ENCODE results near the gene NPFFR1. TPM values are rescaled to one million over a fixed set of nuclear protein-coding genes. Genes with fewer than 3 reads are reported as not detected.

Gene NPFFR1
- total RNA-seq, 1 donor from 2014 or later = not detected

DNA sequence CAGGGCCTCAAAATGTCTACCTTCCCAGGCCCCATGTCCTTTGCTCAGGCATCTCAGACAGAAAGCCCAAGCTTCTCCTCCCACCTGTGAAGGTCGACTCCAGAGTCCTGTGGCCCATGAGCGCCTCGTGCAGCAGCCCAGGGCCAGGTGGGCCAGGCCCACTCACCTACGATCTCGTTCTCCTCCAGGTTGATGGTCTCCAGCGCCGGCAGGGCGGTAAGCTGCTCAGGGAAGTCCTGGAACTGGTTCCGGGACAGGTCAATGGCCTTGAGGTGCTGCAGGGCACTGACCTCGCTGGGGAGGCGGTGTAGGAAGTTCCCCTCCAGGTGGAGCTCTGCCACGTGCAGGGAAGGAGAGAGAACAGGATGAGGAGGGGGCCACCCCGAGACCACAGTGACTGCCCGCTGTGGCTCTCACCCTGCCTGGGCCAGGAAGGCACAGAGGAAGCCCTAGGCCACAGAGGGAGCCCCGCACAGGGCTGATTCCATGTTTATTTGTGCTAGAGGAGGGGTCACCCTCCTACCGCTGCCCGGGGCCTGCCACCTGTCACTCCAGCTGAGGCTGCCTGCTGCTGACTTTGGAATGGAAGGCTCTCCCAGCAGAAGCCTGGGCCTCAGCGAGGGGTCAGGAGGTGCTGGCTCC, 40.0 kb upstream of the NPFFR1 start:
- Mint-ChIP-seq H3K9me3 (ENCODE audit: low read depth) (no peaks in the 10 kb centered on the region), H3K4me3 (ENCODE audit: unreplicated experiment) (no peak overlapping the region)

DNA sequence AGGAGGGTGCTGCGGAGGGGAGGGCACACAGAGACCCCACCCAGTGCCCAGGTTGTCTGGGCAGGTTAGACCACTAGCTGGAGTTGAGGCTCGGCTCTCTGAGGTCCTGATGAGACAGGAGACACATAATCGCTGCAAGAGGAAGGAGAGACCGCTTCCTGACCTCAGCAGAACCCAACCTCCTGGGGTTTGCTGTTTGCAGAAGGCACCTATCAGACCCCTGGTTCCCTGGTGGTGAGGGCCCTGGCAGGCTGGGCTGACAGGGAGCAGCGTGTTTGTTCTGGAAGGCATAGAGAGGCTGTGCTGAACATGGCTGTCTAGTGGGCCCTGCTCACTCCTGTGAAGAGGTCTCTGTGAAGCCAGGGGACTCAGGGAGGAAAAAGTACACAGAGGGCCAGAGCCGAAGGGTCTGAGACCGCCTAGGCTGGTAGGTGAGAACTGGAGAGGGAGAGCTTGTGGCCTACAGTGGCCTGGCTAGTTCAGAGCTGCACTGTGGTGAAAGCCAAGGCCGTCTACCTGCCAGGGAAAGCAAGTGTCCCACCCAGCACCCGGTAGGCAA, 39.4 kb upstream of the NPFFR1 start:
- Mint-ChIP-seq H3K4me1 (ENCODE audit: low read depth) (peaks cover 8% of the 10 kb centered on the region), H3K4me3 (ENCODE audit: unreplicated experiment) (no peak overlapping the region), H3K9me3 (ENCODE audit: low read depth) (no peaks in the 10 kb centered on the region), H3K36me3 (ENCODE audit: low read depth) (no peaks in the 10 kb centered on the region), H3K27me3 (ENCODE audit: low read depth) (no peaks in the 10 kb centered on the region), H3K27ac (ENCODE audit: unreplicated experiment) (no peak overlapping the region)
- TF ChIP-seq, protein P1, sequence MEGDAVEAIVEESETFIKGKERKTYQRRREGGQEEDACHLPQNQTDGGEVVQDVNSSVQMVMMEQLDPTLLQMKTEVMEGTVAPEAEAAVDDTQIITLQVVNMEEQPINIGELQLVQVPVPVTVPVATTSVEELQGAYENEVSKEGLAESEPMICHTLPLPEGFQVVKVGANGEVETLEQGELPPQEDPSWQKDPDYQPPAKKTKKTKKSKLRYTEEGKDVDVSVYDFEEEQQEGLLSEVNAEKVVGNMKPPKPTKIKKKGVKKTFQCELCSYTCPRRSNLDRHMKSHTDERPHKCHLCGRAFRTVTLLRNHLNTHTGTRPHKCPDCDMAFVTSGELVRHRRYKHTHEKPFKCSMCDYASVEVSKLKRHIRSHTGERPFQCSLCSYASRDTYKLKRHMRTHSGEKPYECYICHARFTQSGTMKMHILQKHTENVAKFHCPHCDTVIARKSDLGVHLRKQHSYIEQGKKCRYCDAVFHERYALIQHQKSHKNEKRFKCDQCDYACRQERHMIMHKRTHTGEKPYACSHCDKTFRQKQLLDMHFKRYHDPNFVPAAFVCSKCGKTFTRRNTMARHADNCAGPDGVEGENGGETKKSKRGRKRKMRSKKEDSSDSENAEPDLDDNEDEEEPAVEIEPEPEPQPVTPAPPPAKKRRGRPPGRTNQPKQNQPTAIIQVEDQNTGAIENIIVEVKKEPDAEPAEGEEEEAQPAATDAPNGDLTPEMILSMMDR (IDR thresholded peaks at IDR 0.05) = no peak
- peak; percentile 46 for DNase-seq (ENCODE audit: low spot score)

More for the DNA sequence above, 40.0 kb upstream of the NPFFR1 start:
- DNase-seq (ENCODE audit: low spot score) = peak; percentile 82
- Mint-ChIP-seq H3K4me1 (ENCODE audit: low read depth) (peaks cover 8% of the 10 kb centered on the region), H3K27ac (ENCODE audit: unreplicated experiment) (no peak overlapping the region), H3K27me3 (ENCODE audit: low read depth) (no peaks in the 10 kb centered on the region), H3K36me3 (ENCODE audit: low read depth) (no peaks in the 10 kb centered on the region)
- TF ChIP-seq, protein P1 (IDR thresholded peaks at IDR 0.05) = no peak

GRCh38 chr10:70321897-70322890, 38.4 kb upstream of the NPFFR1 start:
- Mint-ChIP-seq H3K27ac (ENCODE audit: unreplicated experiment) (no peak overlapping the region), H3K9me3 (ENCODE audit: low read depth) (no peaks in the 10 kb centered on the region), H3K36me3 (ENCODE audit: low read depth) (no peaks in the 10 kb centered on the region), H3K4me1 (ENCODE audit: low read depth) (peaks cover 8% of the 10 kb centered on the region), H3K4me3 (ENCODE audit: unreplicated experiment) (no peak overlapping the region), H3K27me3 (ENCODE audit: low read depth) (no peaks in the 10 kb centered on the region)
- TF ChIP-seq, protein P1 (IDR thresholded peaks at IDR 0.05) = no peak
- peak; percentile 57 for DNase-seq (ENCODE audit: low spot score)

- no peaks in the 10 kb centered on the region for H3K36me3 Mint-ChIP-seq (ENCODE audit: low read depth)
- no peaks in the 10 kb centered on the region for H3K9me3 Mint-ChIP-seq (ENCODE audit: low read depth)
- no peak overlapping the region for H3K27ac Mint-ChIP-seq (ENCODE audit: unreplicated experiment)
- TF ChIP-seq, protein P1 (IDR thresholded peaks at IDR 0.05) = no peak
- H3K4me1 Mint-ChIP-seq (ENCODE audit: low read depth) = peaks cover 5% of the 10 kb centered on the region
- H3K27me3 Mint-ChIP-seq (ENCODE audit: low read depth) = no peaks in the 10 kb centered on the region
- H3K4me3 Mint-ChIP-seq (ENCODE audit: unreplicated experiment) = no peak overlapping the region
- DNase-seq (ENCODE audit: low spot score) = peak; percentile 15
These were observed 37.4 kb upstream of the NPFFR1 start for GRCh38 chr10:70321233-70321632.

GRCh38 chr10:70320751-70321150, 36.9 kb upstream of the NPFFR1 start:
- no peak overlapping the region for H3K4me3 Mint-ChIP-seq (ENCODE audit: unreplicated experiment)
- TF ChIP-seq, protein P1 (IDR thresholded peaks at IDR 0.05) = no peak
- peak; percentile 36 for DNase-seq (ENCODE audit: low spot score)
- peaks cover 1% of the 10 kb centered on the region for H3K4me1 Mint-ChIP-seq (ENCODE audit: low read depth)
- H3K9me3 Mint-ChIP-seq (ENCODE audit: low read depth) = no peaks in the 10 kb centered on the region
- no peaks in the 10 kb centered on the region for H3K36me3 Mint-ChIP-seq (ENCODE audit: low read depth)
- no peaks in the 10 kb centered on the region for H3K27me3 Mint-ChIP-seq (ENCODE audit: low read depth)
- H3K27ac Mint-ChIP-seq (ENCODE audit: unreplicated experiment) = no peak overlapping the region
